K562 (cell line): ENCODE results near the gene EVI5. TPM values are rescaled to one million over a fixed set of nuclear protein-coding genes. Genes with fewer than 3 reads are reported as not detected.

Source experiments
- AFF1 ChIP-seq, 2 experiments: fragments of 450-650 bp; IDR thresholded peaks; 2 replicates each; pipeline ENCODE4 v1.6.1; 2018; ENCODE audit warnings: mild to moderate bottlenecking in 2 of 2, low read depth in 1 of 2; ENCODE audit not compliant: partially characterized antibody in 2 of 2
- ARID3B ChIP-seq: fragments of 250-450 bp; sonication (Bioruptor Pico); IDR thresholded peaks from 2 replicates; pipeline ENCODE4 v1.4.0; 2020; ENCODE audit warnings: borderline replicate concordance
- ARNT ChIP-seq, 2 experiments: fragments of 450-650 bp; IDR thresholded peaks; 2 replicates each; pipeline ENCODE4 v1.6.1; 2016; ENCODE audit warnings: mild to moderate bottlenecking in 1 of 2
- FOXA1 ChIP-seq: fragments of 450-650 bp; IDR thresholded peaks from 2 replicates; pipeline ENCODE4 v1.6.1; 2016; ENCODE audit warnings: mild to moderate bottlenecking, borderline replicate concordance
- HINFP ChIP-seq: fragments of 450-650 bp; conservative IDR thresholded peaks from 2 replicates; pipeline ENCODE4 v1.6.1; 2016; ENCODE audit warnings: missing genetic modification characterization, low read depth, mild to moderate bottlenecking, control low read depth, missing compliant biosample characterization
- HOXB6 ChIP-seq: fragments of 250-450 bp; sonication (Bioruptor Pico); IDR thresholded peaks from 2 replicates; pipeline ENCODE4 v1.5.1; 2022; ENCODE audit warnings: mild to moderate bottlenecking, borderline replicate concordance
- JUNB ChIP-seq: fragments of 450-650 bp; formaldehyde crosslinking; conservative IDR thresholded peaks from 2 replicates; pipeline ENCODE4 v1.4.0; 2020; ENCODE audit warnings: mild to moderate bottlenecking
- MAZ ChIP-seq, 2 experiments: fragments of 450-650 bp in 1 of 2; sonication (generic) in 1 of 2; formaldehyde crosslinking; IDR thresholded peaks in 1 of 2; conservative IDR thresholded peaks in 1 of 2; 2 replicates each; pipeline versions ENCODE4 v1.4.0 to v1.5.0; 2020; ENCODE audit warnings: mild to moderate bottlenecking in 1 of 2, missing genetic modification reagents in 1 of 2
- NR3C1 ChIP-seq: sonication (generic); formaldehyde crosslinking; IDR thresholded peaks from 2 replicates; pipeline ENCODE4 v1.8.1; 2022; ENCODE audit warnings: missing genetic modification reagents
- NUFIP1 ChIP-seq: fragments of 450-650 bp; IDR thresholded peaks from 2 replicates; pipeline ENCODE4 v1.6.1; 2018; ENCODE audit not compliant: partially characterized antibody
- PYGO2 ChIP-seq: fragments of 450-650 bp; IDR thresholded peaks from 2 replicates; pipeline ENCODE4 v1.6.1; 2016; ENCODE audit warnings: mild to moderate bottlenecking, missing genetic modification characterization, moderate library complexity, missing compliant biosample characterization
- TRIM24 ChIP-seq, 2 experiments: fragments of 450-650 bp; IDR thresholded peaks; 2 replicates each; pipeline ENCODE4 v1.6.1; 2016
- USF1 ChIP-seq: sonication (generic); formaldehyde crosslinking; IDR thresholded peaks from 2 replicates; pipeline ENCODE4 v1.9.0; 2022; ENCODE audit warnings: mild to moderate bottlenecking, missing genetic modification reagents
- YBX1 ChIP-seq: fragments of 450-650 bp; IDR thresholded peaks from 2 replicates; pipeline ENCODE4 v1.7.1; 2016; ENCODE audit warnings: mild to moderate bottlenecking
- ZBTB34 ChIP-seq: fragments of 250-450 bp; sonication (Bioruptor Pico); IDR thresholded peaks from 2 replicates; pipeline ENCODE4 v1.8.0; 2021; ENCODE audit warnings: mild to moderate bottlenecking, moderate library complexity
- ZNF589 ChIP-seq: fragments of 200-800 bp; sonication (Bioruptor generic); IDR thresholded peaks from 2 replicates; pipeline ENCODE4 v1.6.1; 2016; ENCODE audit warnings: low read depth, missing genetic modification characterization, missing compliant biosample characterization
- polyA plus RNA-seq, 8 experiments: library from polyadenylated mRNA; depleted of rRNA in 4 of 8; stranded (reverse) in 5 of 8; unstranded in 3 of 8; fragments of >200 nt; fragmentation: Nextera tagmentation in 2 of 8; fragmentation: Illumina TruSeq in 1 of 8; extraction: Ambion mirVana in 2 of 8; extraction: Trizol in 1 of 8; gene quantifications; 2 replicates each; pipeline versions ENCODE4 v1.2.1 to v1.2.3, GENCODE V29; 2011 to 2014; ENCODE audit warnings: inconsistent platforms in 1 of 8, missing spikeins in 1 of 8
- total RNA-seq, 7 experiments: library from RNA; depleted of rRNA in 6 of 7; stranded (reverse); fragments of >200 nt in 6 of 7; fragmentation: Illumina TruSeq in 2 of 7; extraction: Trizol in 2 of 7; gene quantifications; 2 replicates each; pipeline versions ENCODE4 v1.2.1 to v1.2.3, GENCODE V29; 2011 to 2021; ENCODE audit warnings: low replicate concordance in 1 of 7

The EVI5 gene
- total and polyA plus RNA-seq, 9 of the 15 experiments (the other 6 are each of a cell fraction or from before 2014, with no cell fraction given), result 1.7 to 50.1 (median 13.7) TPM

GRCh38 chr1:92831762-92832536 lies 47.0 kb upstream of the EVI5 start, which contains the start of gene RPL5 (continued):
- TF ChIP-seq ZNF589 (CRISPR knock-in tag) (no peak), NUFIP1 (peak; percentile 45), ARID3B (CRISPR knock-in tag) (peak; percentile 17; the same call in 1 of the 2 replicates), MAZ (CRISPR knock-in tag; conservative IDR thresholded peaks at IDR 0.05 in 1 of 2, IDR thresholded peaks at IDR 0.05 in 1 of 2) (peak; percentile 84 to 90), ARNT (IDR thresholded peaks at IDR 0.05) (peak; percentile 80 to 94; a peak in 3 of 4 replicates), FOXA1 (no peak), JUNB (CRISPR knock-in tag) (no peak), ZBTB34 (CRISPR knock-in tag) (no peak), YBX1 (no peak), HINFP (tag) (peak; percentile 83), HOXB6 (0 out of 2 replicates have a peak, but pooled peaks have one; percentile 66), AFF1 (IDR thresholded peaks at IDR 0.05; ENCODE audit: low read depth in 1 of 2, partially characterized antibody in 2 of 2) (peak; percentile 51 to 91), PYGO2 (tag) (no peak), USF1 (CRISPR knock-in tag) (peak; percentile 57), TRIM24 (IDR thresholded peaks at IDR 0.05) (peak; percentile 39 to 87), NR3C1 (CRISPR knock-in tag) (no peak)
